ENCODE data around the gene SLC6A12.

Gene SLC6A12

DNA sequence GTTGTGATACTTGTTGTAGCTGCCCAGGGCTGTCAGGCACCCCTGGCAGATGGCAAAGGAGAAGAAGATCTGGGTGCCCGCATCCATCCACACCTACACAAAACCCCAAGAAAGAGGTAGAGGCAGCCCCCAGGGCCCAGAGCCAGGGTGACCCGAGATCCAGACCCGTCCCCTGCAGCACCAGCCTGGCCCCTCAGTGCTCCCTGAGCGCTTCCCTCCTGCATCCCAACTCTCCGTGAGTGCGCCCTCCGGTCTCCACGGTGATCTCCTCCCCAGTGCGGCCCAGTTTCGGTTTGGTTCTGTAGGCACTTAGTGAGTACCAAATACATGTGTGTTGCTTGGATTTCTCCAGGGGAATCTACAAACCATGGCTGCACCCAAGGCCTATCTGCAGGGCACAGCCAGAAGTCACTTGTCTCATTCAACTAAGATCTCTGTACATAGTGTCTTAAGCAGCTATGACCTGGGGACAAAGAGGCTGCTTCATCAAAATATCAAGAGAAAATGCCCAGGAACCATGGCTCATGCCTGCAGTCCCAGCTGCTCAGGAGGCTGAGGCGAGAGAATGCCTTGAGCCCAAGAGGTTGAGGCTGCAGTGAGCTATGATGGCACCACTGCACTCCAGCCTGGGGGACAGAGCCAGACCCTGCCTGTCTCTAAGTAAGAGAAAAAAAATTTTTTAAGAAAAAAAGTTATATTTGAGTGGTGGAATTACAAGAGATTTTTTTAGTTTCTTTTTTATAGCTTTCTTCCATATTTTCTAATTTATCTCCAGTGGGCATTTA lies 15.9 kb downstream of the SLC6A12 start (continued):
- TF ChIP-seq, protein P1, sequence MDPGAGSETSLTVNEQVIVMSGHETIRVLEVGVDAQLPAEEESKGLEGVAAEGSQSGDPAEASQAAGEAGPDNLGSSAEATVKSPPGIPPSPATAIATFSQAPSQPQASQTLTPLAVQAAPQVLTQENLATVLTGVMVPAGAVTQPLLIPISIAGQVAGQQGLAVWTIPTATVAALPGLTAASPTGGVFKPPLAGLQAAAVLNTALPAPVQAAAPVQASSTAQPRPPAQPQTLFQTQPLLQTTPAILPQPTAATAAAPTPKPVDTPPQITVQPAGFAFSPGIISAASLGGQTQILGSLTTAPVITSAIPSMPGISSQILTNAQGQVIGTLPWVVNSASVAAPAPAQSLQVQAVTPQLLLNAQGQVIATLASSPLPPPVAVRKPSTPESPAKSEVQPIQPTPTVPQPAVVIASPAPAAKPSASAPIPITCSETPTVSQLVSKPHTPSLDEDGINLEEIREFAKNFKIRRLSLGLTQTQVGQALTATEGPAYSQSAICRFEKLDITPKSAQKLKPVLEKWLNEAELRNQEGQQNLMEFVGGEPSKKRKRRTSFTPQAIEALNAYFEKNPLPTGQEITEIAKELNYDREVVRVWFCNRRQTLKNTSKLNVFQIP (CRISPR knock-in tag; IDR thresholded peaks at IDR 0.05; ENCODE audit: borderline replicate concordance, low read depth) = no peak
- TF ChIP-seq ARNTL (CRISPR knock-in tag; IDR thresholded peaks at IDR 0.05; ENCODE audit: borderline replicate concordance, low read depth) = no peak
- no peak for TF ChIP-seq ISL1 (CRISPR knock-in tag; IDR thresholded peaks at IDR 0.05)

DNA sequence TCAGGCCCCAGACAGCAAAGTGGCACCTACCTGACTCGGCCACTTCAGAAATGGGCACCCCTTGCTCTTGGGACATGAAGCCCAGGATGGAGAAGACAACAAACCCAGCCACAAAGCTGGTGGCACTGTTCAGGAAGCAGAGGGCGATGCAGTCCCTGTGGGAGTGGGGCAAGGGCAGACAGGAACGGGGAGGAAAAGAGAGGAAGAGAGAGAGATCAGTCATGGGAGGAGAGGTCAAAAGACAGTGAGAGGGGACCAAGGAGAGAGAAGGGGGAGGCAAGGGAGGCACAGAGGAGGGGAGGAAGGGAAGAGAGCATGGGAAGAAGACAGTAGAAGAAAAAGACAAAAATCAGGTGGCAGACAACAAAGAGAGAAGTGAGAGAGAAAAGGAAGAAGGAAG lies 16.6 kb downstream of the SLC6A12 start:
- ATAC-seq = no peak

DNA sequence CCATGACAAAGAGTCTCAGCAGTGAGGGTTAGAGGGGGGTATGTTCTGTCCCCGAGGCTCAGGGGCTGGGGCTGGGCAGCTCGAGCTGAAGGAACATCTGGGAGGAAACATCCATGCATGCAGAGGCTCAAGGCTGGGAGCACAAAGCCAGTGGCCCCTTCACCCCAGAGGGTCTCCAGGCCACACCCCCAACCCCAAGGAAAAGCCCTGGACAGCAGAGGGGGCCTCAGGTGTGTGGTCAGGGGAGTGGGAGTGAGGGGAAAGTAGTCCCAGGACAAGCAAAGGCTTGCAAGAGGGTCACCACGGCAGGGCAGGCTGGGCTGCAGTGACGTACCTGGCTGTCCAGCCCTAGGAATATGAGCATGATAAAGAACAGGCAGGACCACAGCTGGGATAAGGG lies 17.5 kb downstream of the SLC6A12 start:
- no peak for ATAC-seq
- TF ChIP-seq, protein P1 (CRISPR knock-in tag; IDR thresholded peaks at IDR 0.05; ENCODE audit: borderline replicate concordance, low read depth) = no peak
- TF ChIP-seq ZNF70 (CRISPR knock-in tag; IDR thresholded peaks at IDR 0.05) = no peak
- no peak for TF ChIP-seq RARB (CRISPR knock-in tag; IDR thresholded peaks at IDR 0.05)
- TF ChIP-seq ESRRG (CRISPR knock-in tag; IDR thresholded peaks at IDR 0.05) = no peak
- TF ChIP-seq BACH2 (CRISPR knock-in tag; IDR thresholded peaks at IDR 0.05; ENCODE audit: borderline replicate concordance) = no peak
- no peak for TF ChIP-seq ARNTL (CRISPR knock-in tag; IDR thresholded peaks at IDR 0.05; ENCODE audit: borderline replicate concordance, low read depth)
- no peak for TF ChIP-seq TSHZ2 (CRISPR knock-in tag; IDR thresholded peaks at IDR 0.05)
- TF ChIP-seq OSR1 (CRISPR knock-in tag; IDR thresholded peaks at IDR 0.05) = no peak
- no peak for TF ChIP-seq TOX (CRISPR knock-in tag; IDR thresholded peaks at IDR 0.05; ENCODE audit: borderline replicate concordance)
- TF ChIP-seq GLIS3 (CRISPR knock-in tag; IDR thresholded peaks at IDR 0.05) = no peak
- no peak for TF ChIP-seq ISL1 (CRISPR knock-in tag; IDR thresholded peaks at IDR 0.05)
- no peak for TF ChIP-seq ZFP30 (CRISPR knock-in tag; IDR thresholded peaks at IDR 0.05)
- no peak for TF ChIP-seq ZFP3 (CRISPR knock-in tag; IDR thresholded peaks at IDR 0.05)
- no peak for TF ChIP-seq ZC3H10 (CRISPR knock-in tag; IDR thresholded peaks at IDR 0.05)
- no peak for TF ChIP-seq SNAI2 (CRISPR knock-in tag; IDR thresholded peaks at IDR 0.05)
- no peak for TF ChIP-seq CSDC2 (CRISPR knock-in tag; IDR thresholded peaks at IDR 0.05)
- TF ChIP-seq, protein P2, sequence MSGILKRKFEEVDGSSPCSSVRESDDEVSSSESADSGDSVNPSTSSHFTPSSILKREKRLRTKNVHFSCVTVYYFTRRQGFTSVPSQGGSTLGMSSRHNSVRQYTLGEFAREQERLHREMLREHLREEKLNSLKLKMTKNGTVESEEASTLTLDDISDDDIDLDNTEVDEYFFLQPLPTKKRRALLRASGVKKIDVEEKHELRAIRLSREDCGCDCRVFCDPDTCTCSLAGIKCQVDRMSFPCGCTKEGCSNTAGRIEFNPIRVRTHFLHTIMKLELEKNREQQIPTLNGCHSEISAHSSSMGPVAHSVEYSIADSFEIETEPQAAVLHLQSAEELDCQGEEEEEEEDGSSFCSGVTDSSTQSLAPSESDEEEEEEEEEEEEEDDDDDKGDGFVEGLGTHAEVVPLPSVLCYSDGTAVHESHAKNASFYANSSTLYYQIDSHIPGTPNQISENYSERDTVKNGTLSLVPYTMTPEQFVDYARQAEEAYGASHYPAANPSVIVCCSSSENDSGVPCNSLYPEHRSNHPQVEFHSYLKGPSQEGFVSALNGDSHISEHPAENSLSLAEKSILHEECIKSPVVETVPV (CRISPR knock-in tag; IDR thresholded peaks at IDR 0.05) = no peak
- no peak for TF ChIP-seq TCF4 (CRISPR knock-in tag; IDR thresholded peaks at IDR 0.05; ENCODE audit: borderline replicate concordance)
- no peak for TF ChIP-seq ZNF565 (CRISPR knock-in tag; conservative IDR thresholded peaks at IDR 0.05; ENCODE audit: low read depth)
- no peak for TF ChIP-seq CREB5 (CRISPR knock-in tag; IDR thresholded peaks at IDR 0.05; ENCODE audit: low read depth)

More for the DNA sequence above, 16.6 kb downstream of the SLC6A12 start:
- TF ChIP-seq ISL1 (CRISPR knock-in tag; IDR thresholded peaks at IDR 0.05) (no peak), ZNF8 (CRISPR knock-in tag; IDR thresholded peaks at IDR 0.05) (no peak), ARNTL (CRISPR knock-in tag; IDR thresholded peaks at IDR 0.05; ENCODE audit: borderline replicate concordance, low read depth) (no peak), GLIS3 (CRISPR knock-in tag; IDR thresholded peaks at IDR 0.05) (no peak), CREB5 (CRISPR knock-in tag; IDR thresholded peaks at IDR 0.05; ENCODE audit: low read depth) (no peak), BACH2 (CRISPR knock-in tag; IDR thresholded peaks at IDR 0.05; ENCODE audit: borderline replicate concordance) (no peak), PPARA (CRISPR knock-in tag; IDR thresholded peaks at IDR 0.05; ENCODE audit: borderline replicate concordance) (no peak), TCF4 (CRISPR knock-in tag; IDR thresholded peaks at IDR 0.05; ENCODE audit: borderline replicate concordance) (no peak), ZFP3 (CRISPR knock-in tag; IDR thresholded peaks at IDR 0.05) (no peak), ESRRG (CRISPR knock-in tag; IDR thresholded peaks at IDR 0.05) (no peak), ZFP30 (CRISPR knock-in tag; IDR thresholded peaks at IDR 0.05) (no peak)
